HepG2 (cell line): ENCODE results near the gene NKPD1. TPM values are rescaled to one million over a fixed set of nuclear protein-coding genes. Genes with fewer than 3 reads are reported as not detected.

Source experiments
- ATAC-seq: fragments of 200-7000 bp; cut with Tn5 transposase; 3 replicates; pipeline ENCODE4 v1.9.1; 2020; ENCODE audit warnings: mild to moderate bottlenecking, moderate library complexity
- BruUV-seq: library from RNA; stranded (reverse); fragments of 400-500 nt; replicated peaks from 2 replicates; lab custom pipeline; 2021; lab: Mats Ljungman, UMichigan
- CTCF ChIA-PET: fragments of 300-600 bp; formaldehyde crosslinking; extraction: SDS; loops from one replicate; lab custom pipeline; 2021; ENCODE audit warnings: low total read pairs, inconsistent platforms, low intra/inter-chr PET ratio; lab: Yijun Ruan, JAX
- POLR2A ChIA-PET: fragments of 350-600 bp; sonication (Branson Sonifier 250); formaldehyde crosslinking; loops from one replicate; lab custom pipeline; 2020; ENCODE audit warnings: antibody characterized with exemption, inconsistent platforms; lab: Yijun Ruan, JAX
- DNase-seq: peaks from one replicate; pipeline ENCODE4 v3.0.0-alpha.2; 2015; ENCODE audit warnings: low spot score
- FAIRE-seq: peaks from 3 replicates; lab custom pipeline; 2011; peaks lifted over from hg19 to GRCh38; lab: Jason Lieb, UNC
- H2AFZ ChIP-seq: one replicate; pipeline ENCODE4 v1.6.1; 2011; ENCODE audit warnings: low read length, inconsistent platforms
- H3K27ac ChIP-seq: fragments of 300-600 bp; 3 replicates; pipeline ENCODE4 v1.8.0; 2011; ENCODE audit warnings: mixed run types, mild to moderate bottlenecking, mixed read lengths, low read length, inconsistent platforms; ENCODE audit not compliant: insufficient read depth; ENCODE audit errors: extremely low read length
- H3K27me3 ChIP-seq, 2 experiments: fragments of 200-600 bp in 1 of 2; 2 replicates in 1 of 2; 3 replicates in 1 of 2; pipeline versions ENCODE4 v1.6.0 to v1.8.0; 2011; ENCODE audit warnings: low read length in 2 of 2, mild to moderate bottlenecking in 2 of 2, moderate library complexity in 2 of 2, inconsistent platforms in 1 of 2; ENCODE audit not compliant: insufficient read depth in 2 of 2, control insufficient read depth in 1 of 2
- H3K36me3 ChIP-seq, 2 experiments: fragments of 200-600 bp in 1 of 2; replicated peaks in 1 of 2; 2 replicates in 1 of 2; 3 replicates in 1 of 2; pipeline versions ENCODE4 v1.5.1 to v1.8.0; 2011; ENCODE audit warnings: low read length in 2 of 2, inconsistent platforms in 1 of 2; ENCODE audit not compliant: insufficient read depth in 2 of 2, control insufficient read depth in 1 of 2
- H3K4me1 ChIP-seq: 2 replicates; pipeline ENCODE4 v1.5.1; 2012; ENCODE audit warnings: low read length, inconsistent platforms; ENCODE audit not compliant: insufficient read depth
- H3K4me2 ChIP-seq: 2 replicates; pipeline ENCODE4 v1.6.0; 2011; ENCODE audit warnings: low read depth, low read length, inconsistent platforms
- H3K4me3 ChIP-seq, 3 experiments: fragments of 200-600 bp in 1 of 3; sonication (generic), shearing (Covaris generic) in 1 of 3; replicated peaks in 1 of 3; 2 replicates each; pipeline ENCODE4 v1.5.1; 2011 to 2016; ENCODE audit warnings: low read length in 3 of 3, inconsistent platforms in 2 of 3, low read depth in 2 of 3, mild to moderate bottlenecking in 2 of 3, control low read depth in 1 of 3, mixed read lengths in 1 of 3; ENCODE audit not compliant: insufficient read depth in 1 of 3
- H3K79me2 ChIP-seq: one replicate; pipeline ENCODE4 v1.6.1; 2011; ENCODE audit warnings: low read length, inconsistent platforms; ENCODE audit not compliant: insufficient read depth
- H3K9ac ChIP-seq: 2 replicates; pipeline ENCODE4 v1.6.0; 2011; ENCODE audit warnings: mild to moderate bottlenecking, low read depth, low read length, inconsistent platforms; ENCODE audit not compliant: insufficient read depth
- H3K9me3 ChIP-seq: 2 replicates; pipeline ENCODE4 v1.5.1; 2012; ENCODE audit warnings: mild to moderate bottlenecking, low read length
- H4K20me1 ChIP-seq: 2 replicates; pipeline ENCODE4 v1.6.0; 2011; ENCODE audit warnings: inconsistent platforms, mild to moderate bottlenecking, low read length, moderate library complexity; ENCODE audit not compliant: insufficient read depth
- GMEB1 ChIP-seq: sonication (generic); formaldehyde crosslinking; IDR thresholded peaks from 2 replicates; pipeline ENCODE4 v1.5.1; 2020; ENCODE audit warnings: missing genetic modification reagents, mild to moderate bottlenecking, borderline replicate concordance
- HES4 ChIP-seq: sonication (generic); formaldehyde crosslinking; IDR thresholded peaks from 2 replicates; pipeline ENCODE4 v1.9.0; 2021; ENCODE audit warnings: mild to moderate bottlenecking, missing genetic modification reagents, borderline replicate concordance
- HNRNPLL ChIP-seq: fragments of 200-400 bp; formaldehyde crosslinking; IDR thresholded peaks from 2 replicates; pipeline ENCODE4 v1.6.1; 2017; ENCODE audit warnings: mild to moderate bottlenecking, low read depth, low read length; ENCODE audit not compliant: poor library complexity, severe bottlenecking
- SPEN ChIP-seq: sonication (generic); formaldehyde crosslinking; IDR thresholded peaks from 2 replicates; pipeline ENCODE4 v1.5.1; 2020; ENCODE audit warnings: low read depth, mild to moderate bottlenecking, missing genetic modification reagents
- UBTF ChIP-seq: sonication (generic); formaldehyde crosslinking; IDR thresholded peaks from 2 replicates; pipeline ENCODE4 v1.4.0; 2020; ENCODE audit warnings: mild to moderate bottlenecking, missing genetic modification reagents
- ZBTB10 ChIP-seq: sonication (generic); formaldehyde crosslinking; IDR thresholded peaks from 2 replicates; pipeline ENCODE4 v1.4.0; 2020; ENCODE audit warnings: missing genetic modification reagents, borderline replicate concordance
- ZNF136 ChIP-seq: sonication (generic); formaldehyde crosslinking; IDR thresholded peaks from 2 replicates; pipeline ENCODE4 v1.8.1; 2022; ENCODE audit warnings: low read depth, mild to moderate bottlenecking, moderate library complexity, missing genetic modification reagents
- ZNF747 ChIP-seq: sonication (generic); formaldehyde crosslinking; IDR thresholded peaks from 2 replicates; pipeline ENCODE4 v1.8.1; 2023; ENCODE audit warnings: missing genetic modification reagents, mild to moderate bottlenecking, borderline replicate concordance
- ZNF784 ChIP-seq: sonication (generic); formaldehyde crosslinking; IDR thresholded peaks from 2 replicates; pipeline ENCODE4 v1.5.1; 2020; ENCODE audit warnings: missing genetic modification reagents, mild to moderate bottlenecking, borderline replicate concordance
- WGBS: methylation state at CpG from one replicate; pipeline ENCODE4 v1.1.6; 2017; ENCODE audit warnings: low lambda C conversion rate; 5-methylcytosine and 5-hydroxymethylcytosine counted together
- in situ Hi-C: cut with HindIII; loops from 2 replicates; pipeline ENCODE4 v1.10.0; 2017; ENCODE audit warnings: low pct_unique_long_range_greater_than_20kb; ENCODE audit not compliant: extremely low pct_ligation_motif_present
- intact Hi-C: fragments of 100-400 bp; cut with micrococcal nuclease; formaldehyde crosslinking; loops from one replicate; pipeline ENCODE4 v1.10.0; 2022; ENCODE audit not compliant: unreplicated experiment
- polyA plus RNA-seq, 8 experiments: library from polyadenylated mRNA; depleted of rRNA in 3 of 8; stranded (reverse) in 7 of 8; unstranded in 1 of 8; fragments of >200 nt; fragmentation: Illumina TruSeq in 4 of 8; extraction: Trizol in 4 of 8; gene quantifications; 2 replicates each; pipeline versions ENCODE4 v1.2.1 to v1.2.3, GENCODE V29; 2011 to 2016; ENCODE audit warnings: low read depth in 4 of 8, missing spikeins in 1 of 8, mixed read lengths in 1 of 8; ENCODE audit not compliant: insufficient read depth in 1 of 8
- total RNA-seq, 5 experiments: library from RNA; depleted of rRNA; stranded (reverse); fragments of >200 nt; fragmentation: Illumina TruSeq; extraction: Trizol; gene quantifications; 2 replicates each; pipeline ENCODE4 v1.2.3, GENCODE V29; 2016; ENCODE audit warnings: low read depth in 1 of 5
- TF ChIP-seq, protein P1 (sequence below), 2 experiments: sonication (generic) in 1 of 2; formaldehyde crosslinking in 1 of 2; IDR thresholded peaks; 2 replicates each; pipeline versions ENCODE4 v1.5.1 to v1.6.1; 2011 to 2020; ENCODE audit warnings: borderline replicate concordance in 1 of 2, low read depth in 1 of 2, low read length in 1 of 2, mild to moderate bottlenecking in 1 of 2, missing genetic modification reagents in 1 of 2, moderate library complexity in 1 of 2

The NKPD1 gene
- total and polyA plus RNA-seq, 2 of the 13 experiments (the other 11 are each of a cell fraction or from before 2014, with no cell fraction given) = 0.03 TPM; not detected in 1

- Histone ChIP-seq H3K27ac (no peak overlapping the region), H3K4me2 (peak overlapping the region; percentile 42; the same call in 1 of the 2 replicates), H3K79me2 (no peaks in the 10 kb centered on the region), H3K4me3 (peak overlapping the region in 1 of 3 experiments; percentile 6; a peak in 1 of 6 replicates), H2AFZ (no peak overlapping the region), H3K9me3 (no peaks in the 10 kb centered on the region), H4K20me1 (no peaks in the 10 kb centered on the region), H3K9ac (no peak overlapping the region), H3K4me1 (peaks cover 91% of the 10 kb centered on the region), H3K36me3 (no peaks in the 10 kb centered on the region), H3K27me3 (peaks cover 12 to 45% of the 10 kb centered on the region in 2 experiments; a peak in 4 of 5 replicates)
- 0% methylated on average over 4 of the region's 32 CpGs for WGBS
- no TSS peak for BruUV-seq
- ChIA-PET POLR2A (interaction anchor here (0.6 kb wide), 1 partner anchor 21 kb away, joined by 3 read pairs; no protein-coding TSS in a partner anchor), CTCF (interaction anchor here (1.8 kb wide), 1 partner anchor 26 kb away, joined by 8 read pairs; no protein-coding TSS in a partner anchor)
- ATAC-seq (peak; percentile 69), FAIRE-seq (no peak), DNase-seq (no peak)
- in situ Hi-C loops = no loop called here
- intact Hi-C loops = no loop called here
- TF ChIP-seq GMEB1 = no peak
- TF ChIP-seq, protein P1, sequence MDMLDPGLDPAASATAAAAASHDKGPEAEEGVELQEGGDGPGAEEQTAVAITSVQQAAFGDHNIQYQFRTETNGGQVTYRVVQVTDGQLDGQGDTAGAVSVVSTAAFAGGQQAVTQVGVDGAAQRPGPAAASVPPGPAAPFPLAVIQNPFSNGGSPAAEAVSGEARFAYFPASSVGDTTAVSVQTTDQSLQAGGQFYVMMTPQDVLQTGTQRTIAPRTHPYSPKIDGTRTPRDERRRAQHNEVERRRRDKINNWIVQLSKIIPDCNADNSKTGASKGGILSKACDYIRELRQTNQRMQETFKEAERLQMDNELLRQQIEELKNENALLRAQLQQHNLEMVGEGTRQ (IDR thresholded peaks at IDR 0.05; ENCODE audit: low read depth, low read length) = no peak
- TF ChIP-seq, protein P1 (CRISPR knock-in tag; IDR thresholded peaks at IDR 0.05; ENCODE audit: borderline replicate concordance) = no peak
- 0 out of 2 replicates have a peak, but pooled peaks have one; percentile 27 for TF ChIP-seq SPEN (CRISPR knock-in tag)
- no peak for TF ChIP-seq ZNF747 (CRISPR knock-in tag)
- TF ChIP-seq HNRNPLL = peak; percentile 34
- no peak for TF ChIP-seq ZNF784 (CRISPR knock-in tag)
- peak; percentile 43; the same call in 1 of the 2 replicates for TF ChIP-seq UBTF (CRISPR knock-in tag)
- TF ChIP-seq ZBTB10 (CRISPR knock-in tag) = no peak
- TF ChIP-seq ZNF136 (CRISPR knock-in tag) = no peak
- no peak for TF ChIP-seq HES4 (CRISPR knock-in tag)
Observed at GRCh38 chr19:45161738-45162607, 1.2 kb upstream of the NKPD1 start.
